Esophagus muscularis mucosa (tissue), 4 donors: ENCODE measurements around the gene NR1D2. TPM values are rescaled to one million over a fixed set of nuclear protein-coding genes. Genes with fewer than 3 reads are reported as not detected.

Experiments
- DNase-seq: peaks from one replicate; pipeline ENCODE4 v3.0.0-alpha.2; 2017; ENCODE audit errors: extremely low spot score
- H3K27ac ChIP-seq, 4 donors: fragments of 200-600 bp; sonication (generic); replicated peaks in 1 of 4; 1 replicate in 3 of 4; 2 replicates in 1 of 4; pipeline ENCODE4 v1.5.1; 2016 to 2019; ENCODE audit warnings: mild to moderate bottlenecking in 1 of 4
- H3K27me3 ChIP-seq, 4 donors: fragments of 200-600 bp; sonication (generic); one replicate each; pipeline versions ENCODE4 v1.5.1 to v1.6.0; 2016 to 2019
- H3K36me3 ChIP-seq, 4 donors: fragments of 200-600 bp; sonication (generic); one replicate each; pipeline ENCODE4 v1.5.1; 2016 to 2019
- H3K4me1 ChIP-seq, 4 donors: fragments of 200-600 bp; sonication (generic); one replicate each; pipeline ENCODE4 v1.5.1; 2016 to 2019
- H3K4me3 ChIP-seq, 4 donors: fragments of 200-600 bp; sonication (generic); 1 replicate in 2 of 4; 2 replicates in 2 of 4; pipeline ENCODE4 v1.5.1; 2016 to 2019; ENCODE audit warnings: mild to moderate bottlenecking in 4 of 4, moderate library complexity in 1 of 4
- H3K9me3 ChIP-seq, 4 donors: fragments of 200-600 bp; sonication (generic); 1 replicate in 3 of 4; 2 replicates in 1 of 4; pipeline ENCODE4 v1.5.1; 2016 to 2019
- CTCF ChIP-seq, 3 experiments: fragments of 200-600 bp in 2 of 3; fragments of 450-650 bp in 1 of 3; sonication (generic) in 2 of 3; IDR thresholded peaks; one replicate each; pipeline ENCODE4 v1.5.1; 2017 to 2019; ENCODE audit warnings: antibody characterized with exemption in 3 of 3, mild to moderate bottlenecking in 2 of 3, moderate library complexity in 1 of 3
- EP300 ChIP-seq: sonication (generic); formaldehyde crosslinking; IDR thresholded peaks from one replicate; pipeline ENCODE4 v1.6.1; 2017; ENCODE audit warnings: antibody characterized with exemption
- POLR2A ChIP-seq: fragments of 450-650 bp; IDR thresholded peaks from one replicate; pipeline ENCODE4 v1.6.1; 2017; ENCODE audit warnings: antibody characterized with exemption, moderate library complexity, mild to moderate bottlenecking, low read depth
- POLR2AphosphoS5 ChIP-seq, 2 donors: sonication (generic); formaldehyde crosslinking; IDR thresholded peaks; one replicate each; pipeline ENCODE4 v1.6.1; 2017; ENCODE audit warnings: antibody characterized with exemption in 2 of 2
- WGBS: methylation state at CpG from one replicate; pipeline ENCODE4 v1.1.5; 2018; 5-methylcytosine and 5-hydroxymethylcytosine counted together
- intact Hi-C: fragments of 100-400 bp; cut with DNase I; formaldehyde crosslinking; loops from one replicate; pipeline ENCODE4 v1.15.1; 2023
- total RNA-seq, 4 donors: library from RNA; depleted of rRNA; stranded (reverse); fragments of >200 nt; gene quantifications; one replicate each; pipeline versions ENCODE4 v1.1.0 to v1.2.1, GENCODE V29; 2016

NR1D2 gene
- total RNA-seq, 4 donors from 2014 or later, result 34.4 to 42.4 (median 38.0) TPM

DNA sequence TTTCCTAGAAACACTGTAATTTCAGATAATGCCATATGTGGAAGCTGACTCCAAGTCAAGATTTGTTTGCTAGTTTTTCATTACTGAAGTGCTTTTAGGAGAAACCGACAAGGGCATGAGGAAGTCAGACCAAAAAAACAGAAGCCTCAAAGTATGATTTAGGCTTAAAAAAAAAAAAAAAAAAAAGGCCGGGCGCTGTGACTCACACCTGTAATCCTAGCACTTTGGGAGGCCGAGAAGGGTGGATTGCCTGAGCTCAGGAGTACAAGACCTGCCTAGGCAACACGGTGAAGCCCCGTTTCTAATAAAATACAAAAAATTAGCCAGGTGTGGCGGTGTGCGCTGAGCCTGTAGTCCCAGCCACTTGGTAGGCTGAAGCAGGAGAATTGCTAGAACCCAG, 16.6 kb upstream of the NR1D2 start:
- no peak for DNase-seq
- no peaks in the 10 kb centered on the region for H3K9me3 ChIP-seq
- WGBS, result 87% methylated on average over 8 of the region's 8 CpGs
- no peak overlapping the region for H3K27ac ChIP-seq
- no peak for TF ChIP-seq EP300
- no peak for TF ChIP-seq CTCF (IDR thresholded peaks at IDR 0.05)
- no peak for TF ChIP-seq POLR2AphosphoS5 (IDR thresholded peaks at IDR 0.05)
- no peak for TF ChIP-seq POLR2A
- H3K36me3 ChIP-seq, result no peaks in the 10 kb centered on the region
- H3K27me3 ChIP-seq, result no peaks in the 10 kb centered on the region
- no peaks in the 10 kb centered on the region for H3K4me1 ChIP-seq
- intact Hi-C loops, result no loop called here
- no peak overlapping the region for H3K4me3 ChIP-seq

DNA sequence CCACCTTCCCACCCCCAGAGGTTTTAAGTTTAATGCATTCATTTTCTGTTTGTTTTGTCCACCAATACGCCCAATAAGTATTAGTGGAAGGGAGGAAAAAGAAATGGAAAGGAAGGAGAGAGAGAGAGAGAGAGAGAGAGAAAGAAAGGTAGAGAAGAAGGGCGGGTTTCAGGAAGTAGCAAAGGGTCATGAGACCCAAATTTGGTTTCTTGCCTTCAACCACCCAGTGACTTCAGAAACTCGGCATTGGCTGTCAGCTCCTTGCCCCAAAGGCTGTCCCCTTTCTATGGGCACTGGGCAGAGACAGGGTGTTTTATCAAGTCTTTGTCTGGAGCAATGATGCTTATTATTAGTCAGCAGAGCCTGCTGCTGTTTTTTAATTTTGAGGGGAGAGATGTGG, 13.5 kb upstream of the NR1D2 start:
- Histone ChIP-seq H3K27ac (no peak overlapping the region), H3K4me3 (no peak overlapping the region), H3K4me1 (no peaks in the 10 kb centered on the region), H3K36me3 (no peaks in the 10 kb centered on the region), H3K27me3 (no peaks in the 10 kb centered on the region), H3K9me3 (no peaks in the 10 kb centered on the region)
- 87% methylated on average over 3 of the region's 3 CpGs for WGBS
- TF ChIP-seq CTCF (IDR thresholded peaks at IDR 0.05) (no peak), POLR2AphosphoS5 (IDR thresholded peaks at IDR 0.05) (no peak), EP300 (no peak), POLR2A (no peak)
- intact Hi-C loops, result no loop called here
- DNase-seq, result no peak

- no peak overlapping the region for H3K27ac ChIP-seq
- H3K36me3 ChIP-seq, result no peaks in the 10 kb centered on the region
- no peaks in the 10 kb centered on the region for H3K27me3 ChIP-seq
- intact Hi-C loops, result no loop called here
- no peak for DNase-seq
- TF ChIP-seq EP300 (no peak), POLR2A (no peak), CTCF (IDR thresholded peaks at IDR 0.05) (no peak), POLR2AphosphoS5 (IDR thresholded peaks at IDR 0.05) (no peak)
- H3K4me3 ChIP-seq, result no peak overlapping the region
- 90% methylated on average over 4 of the region's 4 CpGs for whole genome bisulfite sequencing
- H3K4me1 ChIP-seq, result no peaks in the 10 kb centered on the region
- H3K9me3 ChIP-seq, result no peaks in the 10 kb centered on the region
These were observed 12.5 kb upstream of the NR1D2 start for GRCh38 chr3:23932571-23932970.

- 87% methylated on average over 4 of the region's 4 CpGs for WGBS
These were observed 10.8 kb upstream of the NR1D2 start for GRCh38 chr3:23934253-23934652.

DNA sequence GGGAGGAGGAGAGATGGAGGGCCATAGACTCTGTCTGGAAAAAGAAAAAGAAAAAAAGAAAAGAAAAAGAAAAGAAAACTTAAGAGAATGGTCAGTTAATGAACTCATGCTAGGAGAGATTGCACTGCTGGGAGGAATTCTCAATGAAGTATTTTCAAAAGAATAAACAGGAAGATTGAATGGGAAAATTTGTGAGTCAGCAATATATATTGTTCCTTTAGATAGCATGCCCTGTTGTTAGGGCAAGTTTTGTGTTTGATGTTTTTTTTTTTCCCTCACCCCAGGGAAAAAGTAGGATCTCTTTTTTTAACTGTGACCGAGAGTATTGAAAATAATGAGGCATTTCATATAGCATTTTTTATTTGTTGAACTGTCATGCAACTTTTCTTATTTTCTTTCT, 7.8 kb upstream of the NR1D2 start:
- no peak for TF ChIP-seq POLR2AphosphoS5 (IDR thresholded peaks at IDR 0.05)
- no peak for TF ChIP-seq EP300
- TF ChIP-seq POLR2A, result no peak
- TF ChIP-seq CTCF (IDR thresholded peaks at IDR 0.05), result no peak
- Histone ChIP-seq H3K9me3 (peaks cover 0 to 4% (median 0%) of the 10 kb centered on the region in 4 donors), H3K27ac (no peak overlapping the region), H3K27me3 (no peaks in the 10 kb centered on the region), H3K36me3 (no peaks in the 10 kb centered on the region), H3K4me3 (no peak overlapping the region), H3K4me1 (no peaks in the 10 kb centered on the region)
- WGBS, result 79% methylated on average over 1 of the region's 1 CpG
- DNase-seq, result no peak
- intact Hi-C loops, result no loop called here

More at GRCh38 chr3:23934253-23934652, 10.8 kb upstream of the NR1D2 start:
- H3K36me3 ChIP-seq, result no peaks in the 10 kb centered on the region
- DNase-seq, result no peak
- H3K27ac ChIP-seq, result no peak overlapping the region
- intact Hi-C loops, result no loop called here
- TF ChIP-seq EP300, result no peak
- no peak overlapping the region for H3K4me3 ChIP-seq
- no peaks in the 10 kb centered on the region for H3K27me3 ChIP-seq
- H3K4me1 ChIP-seq, result no peaks in the 10 kb centered on the region
- peaks cover 0 to 4% (median 0%) of the 10 kb centered on the region in 4 donors for H3K9me3 ChIP-seq
